ENCODE results near the gene WASF3. TPM values are rescaled to one million over a fixed set of nuclear protein-coding genes. Genes with fewer than 3 reads are reported as not detected.

WASF3 gene
- total and polyA plus RNA-seq, 10 of the 15 experiments (the other 5 are each of a cell fraction or from before 2014, with no cell fraction given) = under 0.01 to 0.10 (median 0.01) TPM; not detected in 7

DNA sequence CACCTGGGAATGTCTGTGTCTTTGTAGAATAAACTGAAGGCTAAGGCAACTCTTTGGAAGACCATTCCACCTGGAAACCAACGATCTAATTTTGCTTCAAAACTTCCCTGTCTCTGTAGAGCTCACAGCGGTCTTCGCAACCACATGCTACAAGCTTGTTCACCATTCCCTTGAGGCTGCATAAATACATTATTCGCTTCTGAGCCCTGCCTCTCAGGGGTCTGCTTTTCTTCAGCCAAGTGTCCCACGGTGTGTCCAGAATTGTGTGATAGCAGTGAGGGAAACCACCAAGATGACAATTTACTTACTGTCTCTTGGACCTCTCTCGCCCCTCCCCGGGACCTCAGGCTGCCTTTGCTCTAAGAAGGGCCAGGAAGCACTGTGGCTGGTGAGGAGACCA lies 152.0 kb downstream of the WASF3 start:
- no TSS peak for BruUV-seq (replicated peaks)
- Histone ChIP-seq H3K4me2 (ENCODE audit: control insufficient read depth, insufficient read depth) (no peak overlapping the region), H3K36me3 (ENCODE audit: control insufficient read depth in 2 of 2, insufficient read depth in 2 of 2, low read length in 1 of 2) (no peaks in the 10 kb centered on the region), H3K9ac (ENCODE audit: control insufficient read depth, insufficient read depth, low read length) (no peak overlapping the region), H3K27ac (ENCODE audit: control insufficient read depth, insufficient read depth) (no peak overlapping the region), H3K4me3 (no peak overlapping the region), H3K27me3 (replicated peaks in 1 of 2; ENCODE audit: control insufficient read depth in 2 of 2, insufficient read depth in 2 of 2, low read length in 1 of 2) (no peaks in the 10 kb centered on the region), H4K20me1 (ENCODE audit: control insufficient read depth, insufficient read depth) (no peaks in the 10 kb centered on the region), H3K79me2 (ENCODE audit: control insufficient read depth, insufficient read depth, low read length) (no peaks in the 10 kb centered on the region), H2AFZ (ENCODE audit: control insufficient read depth, low read depth, low read length) (no peak overlapping the region), H3K9me3 (replicated peaks; ENCODE audit: control insufficient read depth, insufficient read depth, low read length) (no peaks in the 10 kb centered on the region), H3K4me1 (ENCODE audit: control insufficient read depth, insufficient read depth, low read length) (no peaks in the 10 kb centered on the region)
- ChIA-PET POLR2A (no interaction called here), CTCF (interaction anchor here (0.6 to 1.7 kb wide), 3 partner anchors 162 to 220 kb away, joined by 3 to 6 read pairs (median 3); no protein-coding TSS in a partner anchor), RAD21 (ENCODE audit: unreplicated experiment) (no interaction called here), SMC1A (ENCODE audit: uncharacterized antibody, unreplicated experiment) (no interaction called here)
- intact Hi-C loops (cut with micrococcal nuclease; ENCODE audit: unreplicated experiment) (loop anchor here (5.0 kb wide), 1 partner anchor 223 kb away; no protein-coding TSS in a partner anchor), in situ Hi-C loops (cut with MboI) (no loop called here)
- TF ChIP-seq BMI1 (IDR thresholded peaks at IDR 0.05; ENCODE audit: borderline replicate concordance) = no peak
- no peak for TF ChIP-seq ATF7 (IDR thresholded peaks at IDR 0.05; ENCODE audit: low read depth)
- no peak for TF ChIP-seq KAT2A (conservative IDR thresholded peaks at IDR 0.05; ENCODE audit: control insufficient read depth, low read depth, low read length)
- no peak for TF ChIP-seq MXI1 (IDR thresholded peaks at IDR 0.05; ENCODE audit: low read depth, low read length)
- no peak for TF ChIP-seq PAX5 (IDR thresholded peaks at IDR 0.05; ENCODE audit: borderline replicate concordance, low read depth, low read length)
- TF ChIP-seq ASH2L (IDR thresholded peaks at IDR 0.05; ENCODE audit: borderline replicate concordance, low read depth) = no peak
- TF ChIP-seq TCF7 (IDR thresholded peaks at IDR 0.05; ENCODE audit: borderline replicate concordance) = no peak
- ATAC-seq (no peak), DNase-seq (ENCODE audit: low read depth, low spot score) (no peak), FAIRE-seq (no peak)
- 45% methylated on average over 7 of the region's 7 CpGs for WGBS (ENCODE audit: insufficient coverage, insufficient replicate concordance, low lambda C conversion rate, missing lambda C conversion rate)

DNA sequence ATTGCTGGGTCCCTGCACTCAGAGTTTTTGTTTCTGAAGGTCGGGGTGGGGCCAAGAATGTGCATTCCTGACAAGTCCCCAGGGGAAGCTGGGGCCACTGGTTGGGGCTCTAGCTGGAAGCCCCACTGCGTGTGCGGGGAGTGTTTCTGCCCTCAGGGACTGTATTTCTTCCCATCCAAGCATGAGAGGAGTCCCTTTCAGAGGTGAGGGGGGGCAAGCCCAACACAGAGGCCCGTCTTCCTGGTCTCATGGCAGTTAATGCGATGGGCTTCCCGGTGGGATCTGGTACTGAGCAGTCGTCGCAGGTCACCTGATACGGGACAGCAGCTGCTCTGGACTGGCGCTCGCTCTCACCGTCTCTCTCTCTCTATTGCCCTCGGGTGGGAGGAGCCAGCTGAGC lies 152.7 kb downstream of the WASF3 start:
- Histone ChIP-seq H3K4me2 (ENCODE audit: control insufficient read depth, insufficient read depth) (no peak overlapping the region), H3K79me2 (ENCODE audit: control insufficient read depth, insufficient read depth, low read length) (no peaks in the 10 kb centered on the region), H3K9me3 (replicated peaks; ENCODE audit: control insufficient read depth, insufficient read depth, low read length) (no peaks in the 10 kb centered on the region), H3K36me3 (ENCODE audit: control insufficient read depth in 2 of 2, insufficient read depth in 2 of 2, low read length in 1 of 2) (no peaks in the 10 kb centered on the region), H3K27ac (ENCODE audit: control insufficient read depth, insufficient read depth) (no peak overlapping the region), H3K4me3 (no peak overlapping the region), H2AFZ (ENCODE audit: control insufficient read depth, low read depth, low read length) (no peak overlapping the region), H4K20me1 (ENCODE audit: control insufficient read depth, insufficient read depth) (no peaks in the 10 kb centered on the region), H3K9ac (ENCODE audit: control insufficient read depth, insufficient read depth, low read length) (no peak overlapping the region), H3K27me3 (replicated peaks in 1 of 2; ENCODE audit: control insufficient read depth in 2 of 2, insufficient read depth in 2 of 2, low read length in 1 of 2) (no peaks in the 10 kb centered on the region), H3K4me1 (ENCODE audit: control insufficient read depth, insufficient read depth, low read length) (no peaks in the 10 kb centered on the region)
- TF ChIP-seq EZH2 (IDR thresholded peaks at IDR 0.05; ENCODE audit: borderline replicate concordance, control insufficient read depth, low read depth, low read length) (no peak), NRF1 (conservative IDR thresholded peaks at IDR 0.05; ENCODE audit: low read depth, low read length) (no peak), MYC (IDR thresholded peaks at IDR 0.05; ENCODE audit: insufficient read depth, insufficient read length, insufficient replicate concordance, low read length, severe bottlenecking) (no peak), SMC3 (IDR thresholded peaks at IDR 0.05; ENCODE audit: borderline replicate concordance, low read length) (no peak)
- no peak for FAIRE-seq
- SMC1A ChIA-PET (ENCODE audit: uncharacterized antibody, unreplicated experiment) = no interaction called here
- CTCF ChIA-PET = no interaction called here
- WGBS (ENCODE audit: insufficient coverage, insufficient replicate concordance, low lambda C conversion rate, missing lambda C conversion rate) = 51% methylated on average over 13 of the region's 13 CpGs
- BruUV-seq (replicated peaks) = no TSS peak
- no peak for ATAC-seq
- in situ Hi-C loops (cut with MboI) = no loop called here
- intact Hi-C loops (cut with micrococcal nuclease; ENCODE audit: unreplicated experiment) = no loop called here
- RAD21 ChIA-PET (ENCODE audit: unreplicated experiment) = no interaction called here
- no peak for DNase-seq (ENCODE audit: low read depth, low spot score)
- POLR2A ChIA-PET = no interaction called here
